ENCODE measurements around the gene OGFOD2. TPM values are rescaled to one million over a fixed set of nuclear protein-coding genes. Genes with fewer than 3 reads are reported as not detected.

The OGFOD2 gene
- total RNA-seq, 1 experiment from 2014 or later: 17.5 TPM

- Mint-ChIP-seq H3K9me3 (ENCODE audit: unreplicated experiment) (no peaks in the 10 kb centered on the region), H3K4me1 (ENCODE audit: insufficient read depth, unreplicated experiment) (peaks cover 5% of the 10 kb centered on the region), H3K36me3 (ENCODE audit: insufficient read depth, unreplicated experiment) (peaks cover 19% of the 10 kb centered on the region), H3K4me3 (ENCODE audit: unreplicated experiment) (peak overlapping the region; percentile 94), H3K27ac (ENCODE audit: low read depth, unreplicated experiment) (peak overlapping the region; percentile 95), H3K27me3 (ENCODE audit: insufficient read depth, unreplicated experiment) (no peaks in the 10 kb centered on the region)
- intact Hi-C loops (cut with micrococcal nuclease): no loop called here
- ChIA-PET POLR2A (interaction anchor here (0.6 to 3.9 kb wide), 17 partner anchors 9 to 1934 kb away, joined by 3 to 45 read pairs (median 6); partner anchors contain the start of genes ABCB9, MPHOSPH9, MTRFR and VPS37B), CTCF (interaction anchor here (0.6 to 2.1 kb wide), 5 partner anchors 21 to 1068 kb away, joined by 3 to 8 read pairs (median 3); no protein-coding TSS in a partner anchor)
- DNase-seq (ENCODE audit: unreplicated experiment): no peak
- no TSS peak for BruUV-seq (replicated peaks)
- TF ChIP-seq CTCF (IDR thresholded peaks at IDR 0.05; ENCODE audit: unreplicated experiment): no peak
These were observed 975 bp downstream of the OGFOD2 start for GRCh38 chr12:122975790-122976647.

- POLR2A ChIA-PET: interaction anchor here (0.8 to 3.9 kb wide), 3 partner anchors 10 to 256 kb away, joined by 3 to 45 read pairs (median 26); partner anchors contain the start of genes ABCB9, MPHOSPH9 and MTRFR
- peak overlapping the region; percentile 94 for H3K4me3 Mint-ChIP-seq (ENCODE audit: unreplicated experiment)
- intact Hi-C loops (cut with micrococcal nuclease): no loop called here
- no peak for TF ChIP-seq CTCF (IDR thresholded peaks at IDR 0.05; ENCODE audit: unreplicated experiment)
- CTCF ChIA-PET: interaction anchor here (0.6 kb wide), 1 partner anchor 1069 kb away, joined by 3 read pairs; no protein-coding TSS in a partner anchor
- peaks cover 25% of the 10 kb centered on the region for H3K36me3 Mint-ChIP-seq (ENCODE audit: insufficient read depth, unreplicated experiment)
- DNase-seq (ENCODE audit: unreplicated experiment): no peak
- BruUV-seq (replicated peaks): no TSS peak
- H3K4me1 Mint-ChIP-seq (ENCODE audit: insufficient read depth, unreplicated experiment): peaks cover 5% of the 10 kb centered on the region
- H3K27ac Mint-ChIP-seq (ENCODE audit: low read depth, unreplicated experiment): peak overlapping the region; percentile 95
- no peaks in the 10 kb centered on the region for H3K27me3 Mint-ChIP-seq (ENCODE audit: insufficient read depth, unreplicated experiment)
- no peaks in the 10 kb centered on the region for H3K9me3 Mint-ChIP-seq (ENCODE audit: unreplicated experiment)
These were observed 1.6 kb downstream of the OGFOD2 start for GRCh38 chr12:122976648-122976975.

GRCh38 chr12:122977153-122977552 lies 2.1 kb downstream of the OGFOD2 start:
- H3K9me3 Mint-ChIP-seq (ENCODE audit: unreplicated experiment): no peaks in the 10 kb centered on the region
- ChIA-PET CTCF (no interaction called here), POLR2A (interaction anchor here (0.8 to 3.9 kb wide), 3 partner anchors 11 to 255 kb away, joined by 3 to 45 read pairs (median 26); partner anchors contain the start of genes ABCB9, MPHOSPH9 and MTRFR)
- peaks cover 27% of the 10 kb centered on the region for H3K36me3 Mint-ChIP-seq (ENCODE audit: insufficient read depth, unreplicated experiment)
- no peak for TF ChIP-seq CTCF (IDR thresholded peaks at IDR 0.05; ENCODE audit: unreplicated experiment)
- H3K4me3 Mint-ChIP-seq (ENCODE audit: unreplicated experiment): peak overlapping the region; percentile 94
- H3K27me3 Mint-ChIP-seq (ENCODE audit: insufficient read depth, unreplicated experiment): no peaks in the 10 kb centered on the region
- no TSS peak for BruUV-seq (replicated peaks)
- intact Hi-C loops (cut with micrococcal nuclease): no loop called here
- no peak for DNase-seq (ENCODE audit: unreplicated experiment)
- peaks cover 5% of the 10 kb centered on the region for H3K4me1 Mint-ChIP-seq (ENCODE audit: insufficient read depth, unreplicated experiment)
- peak overlapping the region; percentile 95 for H3K27ac Mint-ChIP-seq (ENCODE audit: low read depth, unreplicated experiment)

- Mint-ChIP-seq H3K4me3 (ENCODE audit: unreplicated experiment) (no peak overlapping the region), H3K27me3 (ENCODE audit: insufficient read depth, unreplicated experiment) (no peaks in the 10 kb centered on the region), H3K27ac (ENCODE audit: low read depth, unreplicated experiment) (no peak overlapping the region), H3K36me3 (ENCODE audit: insufficient read depth, unreplicated experiment) (peaks cover 31% of the 10 kb centered on the region), H3K9me3 (ENCODE audit: unreplicated experiment) (no peaks in the 10 kb centered on the region), H3K4me1 (ENCODE audit: insufficient read depth, unreplicated experiment) (peaks cover 5% of the 10 kb centered on the region)
- BruUV-seq (replicated peaks): no TSS peak
- no peak for TF ChIP-seq CTCF (IDR thresholded peaks at IDR 0.05; ENCODE audit: unreplicated experiment)
- intact Hi-C loops (cut with micrococcal nuclease): no loop called here
- POLR2A ChIA-PET: interaction anchor here (0.7 kb wide), 1 partner anchor 10 kb away, joined by 3 read pairs; no protein-coding TSS in a partner anchor
- CTCF ChIA-PET: interaction anchor here (0.7 kb wide), 1 partner anchor 48 kb away, joined by 3 read pairs; no protein-coding TSS in a partner anchor
- no peak for DNase-seq (ENCODE audit: unreplicated experiment)
These were observed 2.8 kb downstream of the OGFOD2 start for GRCh38 chr12:122977655-122978392.

Measured in MCF 10A (cell line).